Smooth muscle cell (in vitro differentiated cells): ENCODE results near the gene EML1. TPM values are rescaled to one million over a fixed set of nuclear protein-coding genes. Genes with fewer than 3 reads are reported as not detected.

Source experiments
- DNase-seq: peaks from one replicate; lab custom pipeline; 2025; ENCODE audit not compliant: unreplicated experiment; lab: John Stamatoyannopoulos, UW
- H2AFZ ChIP-seq: fragments of 200-600 bp; sonication (generic); 2 replicates; pipeline ENCODE4 v1.6.0; 2016; ENCODE audit warnings: antibody characterized with exemption, low read depth, mild to moderate bottlenecking
- H3F3A ChIP-seq: fragments of 200-600 bp; sonication (generic); 2 replicates; pipeline ENCODE4 v1.6.0; 2017; ENCODE audit warnings: antibody characterized with exemption, low read depth
- H3K27ac ChIP-seq: fragments of 200-600 bp; sonication (generic); 2 replicates; pipeline ENCODE4 v1.5.1; 2016; ENCODE audit warnings: low read depth, mild to moderate bottlenecking
- H3K27me3 ChIP-seq: fragments of 200-600 bp; sonication (generic); 2 replicates; pipeline ENCODE4 v1.6.1; 2016; ENCODE audit warnings: low read depth, mild to moderate bottlenecking
- H3K36me3 ChIP-seq: fragments of 200-600 bp; sonication (generic); 2 replicates; pipeline ENCODE4 v1.5.1; 2016; ENCODE audit warnings: low read depth
- H3K4me1 ChIP-seq: fragments of 200-600 bp; sonication (generic); 2 replicates; pipeline ENCODE4 v1.5.1; 2016; ENCODE audit warnings: low read depth
- H3K4me2 ChIP-seq: fragments of 200-600 bp; sonication (generic); 2 replicates; pipeline ENCODE4 v1.6.0; 2016; ENCODE audit warnings: mild to moderate bottlenecking
- H3K4me3 ChIP-seq: fragments of 200-600 bp; sonication (generic); 2 replicates; pipeline ENCODE4 v1.5.1; 2016; ENCODE audit warnings: mild to moderate bottlenecking
- H3K79me2 ChIP-seq: fragments of 200-600 bp; sonication (generic); 2 replicates; pipeline ENCODE4 v1.6.0; 2016; ENCODE audit warnings: low read depth, mild to moderate bottlenecking
- H3K9ac ChIP-seq: fragments of 200-600 bp; sonication (generic); 2 replicates; pipeline ENCODE4 v1.6.0; 2016; ENCODE audit warnings: low read depth
- H3K9me3 ChIP-seq: fragments of 200-600 bp; sonication (generic); replicated peaks from 2 replicates; pipeline ENCODE4 v1.5.1; 2016; ENCODE audit warnings: low read depth
- H4K20me1 ChIP-seq: fragments of 200-600 bp; sonication (generic); 2 replicates; pipeline ENCODE4 v1.6.0; 2016; ENCODE audit warnings: low read depth
- WGBS: methylation state at CpG from one replicate; pipeline ENCODE4 v1.1.7; 2016; ENCODE audit warnings: low lambda C conversion rate; 5-methylcytosine and 5-hydroxymethylcytosine counted together
- polyA plus RNA-seq: library from polyadenylated mRNA; unstranded; fragments of >200 nt; fragmentation: Nextera tagmentation; extraction: Ambion mirVana; gene quantifications from 2 replicates; pipeline ENCODE4 v1.2.1, GENCODE V29; 2016
- total RNA-seq: library from RNA; depleted of rRNA; stranded (reverse); fragments of >200 nt; gene quantifications from 2 replicates; pipeline ENCODE4 v1.2.3, GENCODE V29; 2014
- TF ChIP-seq, protein P1 (sequence below): fragments of 200-600 bp; sonication (generic); IDR thresholded peaks from 2 replicates; pipeline ENCODE4 v1.5.1; 2017; ENCODE audit warnings: borderline replicate concordance, mild to moderate bottlenecking, antibody characterized with exemption; ENCODE audit not compliant: insufficient read depth, poor library complexity, severe bottlenecking

The EML1 gene
- total and polyA plus RNA-seq, 2 experiments from 2014 or later: 13.0 to 31.2 TPM

DNA sequence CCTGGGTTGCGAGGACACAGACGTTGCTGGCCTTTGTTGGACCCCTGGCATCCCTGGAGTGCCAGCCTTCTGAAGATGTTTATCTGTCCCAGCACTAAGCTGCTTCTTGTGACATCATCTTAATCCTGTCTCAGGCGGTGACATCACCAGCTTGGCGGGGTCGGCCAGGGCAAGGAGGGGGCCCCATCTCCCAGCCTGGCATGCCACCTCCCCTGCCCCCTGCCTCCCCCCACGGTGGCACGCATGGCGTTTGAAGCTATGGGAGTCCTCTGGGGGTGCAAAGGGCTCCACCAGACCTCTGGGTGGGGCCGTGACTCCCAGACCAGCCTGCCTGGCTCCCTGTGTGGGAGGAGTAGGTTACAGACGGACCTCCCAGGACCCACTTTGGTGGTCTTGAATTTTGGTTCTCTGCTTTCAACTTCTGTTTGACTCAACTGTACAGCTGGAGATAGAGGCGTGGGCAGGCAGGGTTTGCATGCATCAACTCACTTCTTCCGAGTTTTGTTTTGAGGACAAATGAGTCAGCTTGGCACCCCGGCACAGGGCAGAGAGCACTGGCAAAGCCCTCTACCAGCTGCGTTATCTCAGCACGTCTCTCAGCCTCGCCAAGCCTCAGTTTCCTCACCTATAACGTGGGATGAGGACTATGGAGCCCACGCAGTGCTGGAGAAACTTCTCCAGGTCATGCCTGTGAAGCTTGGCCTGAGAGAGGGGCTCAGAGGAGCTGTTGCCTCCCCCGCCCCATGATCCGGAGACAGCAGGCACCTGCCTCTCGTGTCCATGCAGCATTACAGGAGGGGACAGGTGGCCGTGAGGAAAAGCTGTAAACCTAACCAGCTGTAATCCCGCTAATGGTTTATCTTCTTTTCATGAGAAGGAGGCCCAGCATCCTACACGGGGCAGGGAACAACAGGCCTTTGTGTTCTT, 38.8 kb upstream of the EML1 start:
- Histone ChIP-seq H3F3A (peaks cover 20% of the 10 kb centered on the region), H3K4me2 (no peak overlapping the region), H3K36me3 (no peaks in the 10 kb centered on the region), H3K27me3 (peaks cover 10% of the 10 kb centered on the region), H3K79me2 (no peaks in the 10 kb centered on the region), H4K20me1 (no peaks in the 10 kb centered on the region), H3K27ac (no peak overlapping the region), H3K4me1 (peaks cover 36% of the 10 kb centered on the region), H2AFZ (no peak overlapping the region), H3K4me3 (no peak overlapping the region), H3K9me3 (no peaks in the 10 kb centered on the region), H3K9ac (no peak overlapping the region)
- DNase-seq: no peak
- TF ChIP-seq, protein P1, sequence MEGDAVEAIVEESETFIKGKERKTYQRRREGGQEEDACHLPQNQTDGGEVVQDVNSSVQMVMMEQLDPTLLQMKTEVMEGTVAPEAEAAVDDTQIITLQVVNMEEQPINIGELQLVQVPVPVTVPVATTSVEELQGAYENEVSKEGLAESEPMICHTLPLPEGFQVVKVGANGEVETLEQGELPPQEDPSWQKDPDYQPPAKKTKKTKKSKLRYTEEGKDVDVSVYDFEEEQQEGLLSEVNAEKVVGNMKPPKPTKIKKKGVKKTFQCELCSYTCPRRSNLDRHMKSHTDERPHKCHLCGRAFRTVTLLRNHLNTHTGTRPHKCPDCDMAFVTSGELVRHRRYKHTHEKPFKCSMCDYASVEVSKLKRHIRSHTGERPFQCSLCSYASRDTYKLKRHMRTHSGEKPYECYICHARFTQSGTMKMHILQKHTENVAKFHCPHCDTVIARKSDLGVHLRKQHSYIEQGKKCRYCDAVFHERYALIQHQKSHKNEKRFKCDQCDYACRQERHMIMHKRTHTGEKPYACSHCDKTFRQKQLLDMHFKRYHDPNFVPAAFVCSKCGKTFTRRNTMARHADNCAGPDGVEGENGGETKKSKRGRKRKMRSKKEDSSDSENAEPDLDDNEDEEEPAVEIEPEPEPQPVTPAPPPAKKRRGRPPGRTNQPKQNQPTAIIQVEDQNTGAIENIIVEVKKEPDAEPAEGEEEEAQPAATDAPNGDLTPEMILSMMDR: no peak
- 71% methylated on average over 24 of the region's 24 CpGs for WGBS

DNA sequence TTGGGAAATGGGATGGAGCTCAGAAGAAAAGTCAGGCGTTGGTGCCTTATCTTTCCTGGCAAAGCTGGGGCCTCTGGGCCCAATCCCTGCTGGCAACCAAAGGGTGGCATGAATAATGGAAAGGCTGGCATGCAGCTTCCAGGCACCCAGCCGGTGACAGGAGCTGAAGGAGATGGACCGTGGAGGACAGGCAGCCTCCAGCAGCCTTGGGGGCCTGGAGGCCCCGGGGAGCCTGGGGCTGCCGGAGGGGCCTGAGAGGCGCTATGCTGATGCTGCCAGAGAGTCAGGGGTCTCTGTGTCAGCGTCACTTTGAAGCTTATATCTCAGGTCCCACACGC, 38.2 kb upstream of the EML1 start:
- peaks cover 20% of the 10 kb centered on the region for H3F3A ChIP-seq
- WGBS: 83% methylated on average over 8 of the region's 8 CpGs
- H3K4me1 ChIP-seq: peaks cover 36% of the 10 kb centered on the region
- H4K20me1 ChIP-seq: no peaks in the 10 kb centered on the region
- no peak overlapping the region for H3K27ac ChIP-seq
- H3K27me3 ChIP-seq: peaks cover 4% of the 10 kb centered on the region
- no peak overlapping the region for H2AFZ ChIP-seq
- no peak for DNase-seq
- H3K4me2 ChIP-seq: no peak overlapping the region
- no peaks in the 10 kb centered on the region for H3K36me3 ChIP-seq
- TF ChIP-seq, protein P1: no peak
- no peaks in the 10 kb centered on the region for H3K9me3 ChIP-seq
- no peak overlapping the region for H3K4me3 ChIP-seq
- H3K9ac ChIP-seq: no peak overlapping the region
- H3K79me2 ChIP-seq: no peaks in the 10 kb centered on the region

DNA sequence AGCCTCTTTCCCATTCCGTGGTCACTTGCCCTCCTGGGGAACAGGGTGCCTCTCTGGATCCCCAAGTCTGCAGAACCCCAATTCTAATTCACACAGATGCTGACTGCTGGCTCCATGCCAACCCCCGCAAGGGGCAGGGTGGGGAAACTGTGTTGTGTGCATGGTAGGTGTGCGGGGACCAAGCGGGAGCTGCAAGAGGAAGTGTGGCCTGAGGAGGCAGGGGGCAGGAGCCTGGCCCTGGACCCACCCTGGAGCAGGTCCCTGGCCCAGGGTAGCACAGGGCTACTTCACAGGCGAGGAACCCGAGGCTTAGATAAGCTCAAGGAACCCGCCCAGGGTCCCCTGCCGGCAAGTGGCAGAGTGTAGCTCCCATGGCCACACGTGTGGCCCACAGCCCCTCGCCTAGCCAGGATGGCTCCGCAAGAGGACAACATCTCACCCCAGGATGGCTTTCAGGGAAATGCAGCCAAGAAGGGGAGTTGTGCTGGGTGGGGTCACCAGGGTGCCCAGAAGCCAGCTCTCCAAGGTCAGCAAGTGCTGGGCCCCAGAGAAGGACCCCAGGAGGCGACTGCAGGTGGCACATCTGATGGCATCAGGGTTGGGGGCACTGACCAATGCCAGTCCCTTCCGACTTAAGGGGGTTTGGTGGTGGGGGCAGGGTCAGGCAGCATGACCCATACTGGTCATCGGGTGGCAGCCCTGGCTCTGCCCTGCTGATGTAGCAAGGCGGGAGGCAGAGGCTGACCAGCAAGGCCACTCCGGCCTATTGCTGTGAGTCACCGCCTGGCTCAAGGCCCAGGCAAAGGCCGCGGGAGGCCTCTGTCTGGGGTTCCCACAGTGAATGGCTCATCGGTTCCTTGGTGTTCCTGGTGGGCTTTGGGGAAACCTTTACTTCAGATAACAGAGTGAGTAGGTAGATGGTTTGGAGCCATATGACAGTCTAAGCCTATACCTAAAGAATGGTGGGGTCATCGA, 37.3 kb upstream of the EML1 start:
- no peaks in the 10 kb centered on the region for H3K9me3 ChIP-seq
- H3K27ac ChIP-seq: peak overlapping the region; percentile 98
- H3K4me2 ChIP-seq: peak overlapping the region; percentile 19
- peaks cover 20% of the 10 kb centered on the region for H3F3A ChIP-seq
- TF ChIP-seq, protein P1: no peak
- H3K27me3 ChIP-seq: no peaks in the 10 kb centered on the region
- H3K4me3 ChIP-seq: no peak overlapping the region
- no peak overlapping the region for H2AFZ ChIP-seq
- H3K4me1 ChIP-seq: peaks cover 36% of the 10 kb centered on the region
- no peaks in the 10 kb centered on the region for H3K79me2 ChIP-seq
- H3K36me3 ChIP-seq: no peaks in the 10 kb centered on the region
- WGBS: 59% methylated on average over 21 of the region's 21 CpGs
- no peaks in the 10 kb centered on the region for H4K20me1 ChIP-seq
- DNase-seq: no peak
- H3K9ac ChIP-seq: no peak overlapping the region
